ENCODE results near the gene HIF3A. TPM values are rescaled to one million over a fixed set of nuclear protein-coding genes. Genes with fewer than 3 reads are reported as not detected.

Gene HIF3A
- total RNA-seq, 4 donors from 2014 or later: 166 to 235 (median 209) TPM

DNA sequence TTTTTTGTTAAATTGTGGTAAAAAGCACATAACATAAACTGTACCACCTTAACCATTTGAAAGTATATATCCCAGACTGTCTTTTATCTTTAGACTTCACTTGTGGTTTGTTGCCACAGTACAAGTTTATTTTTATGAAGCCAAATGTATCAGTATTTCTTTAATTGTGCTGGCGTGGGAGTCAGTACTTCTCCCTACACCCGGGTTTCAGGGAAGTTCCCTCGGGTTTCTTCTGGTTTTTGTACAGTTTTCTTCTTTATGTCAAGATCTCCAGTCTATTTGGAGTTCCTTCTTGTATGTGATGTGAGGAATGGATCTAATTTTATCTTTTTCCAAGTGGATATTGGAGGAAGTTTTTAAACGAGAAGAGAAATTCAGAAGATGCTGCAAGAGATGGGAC is 96.0 kb downstream of the HIF3A start:
- TF ChIP-seq EP300 (IDR thresholded peaks at IDR 0.05): no peak
- TF ChIP-seq, protein P1, sequence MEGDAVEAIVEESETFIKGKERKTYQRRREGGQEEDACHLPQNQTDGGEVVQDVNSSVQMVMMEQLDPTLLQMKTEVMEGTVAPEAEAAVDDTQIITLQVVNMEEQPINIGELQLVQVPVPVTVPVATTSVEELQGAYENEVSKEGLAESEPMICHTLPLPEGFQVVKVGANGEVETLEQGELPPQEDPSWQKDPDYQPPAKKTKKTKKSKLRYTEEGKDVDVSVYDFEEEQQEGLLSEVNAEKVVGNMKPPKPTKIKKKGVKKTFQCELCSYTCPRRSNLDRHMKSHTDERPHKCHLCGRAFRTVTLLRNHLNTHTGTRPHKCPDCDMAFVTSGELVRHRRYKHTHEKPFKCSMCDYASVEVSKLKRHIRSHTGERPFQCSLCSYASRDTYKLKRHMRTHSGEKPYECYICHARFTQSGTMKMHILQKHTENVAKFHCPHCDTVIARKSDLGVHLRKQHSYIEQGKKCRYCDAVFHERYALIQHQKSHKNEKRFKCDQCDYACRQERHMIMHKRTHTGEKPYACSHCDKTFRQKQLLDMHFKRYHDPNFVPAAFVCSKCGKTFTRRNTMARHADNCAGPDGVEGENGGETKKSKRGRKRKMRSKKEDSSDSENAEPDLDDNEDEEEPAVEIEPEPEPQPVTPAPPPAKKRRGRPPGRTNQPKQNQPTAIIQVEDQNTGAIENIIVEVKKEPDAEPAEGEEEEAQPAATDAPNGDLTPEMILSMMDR (IDR thresholded peaks at IDR 0.05): no peak
- TF ChIP-seq POLR2A (IDR thresholded peaks at IDR 0.05): no peak
- H3K27ac ChIP-seq: peak overlapping the region in 1 of 4 donors; percentile 25
- H3K36me3 ChIP-seq: peaks cover 6 to 61% (median 14%) of the 10 kb centered on the region in 3 donors
- no peaks in the 10 kb centered on the region for H3K27me3 ChIP-seq
- H3K9me3 ChIP-seq: no peaks in the 10 kb centered on the region
- 52 to 61% methylated on average over 4 of the region's 4 CpGs for WGBS, 2 donors
- H3K4me3 ChIP-seq: no peak overlapping the region
- H3K4me1 ChIP-seq: peaks cover 0 to 22% (median 3%) of the 10 kb centered on the region in 4 donors
- DNase-seq (ENCODE audit: low spot score in 2 of 2): no peak

Small RNAs within 50 kb of the gene (small RNA-seq; reads per million reads assigned to genes)
- not detected for gene RNU6-924P

Other genes starting within 250 kb of the HIF3A start
- not detected for gene IGFL3, start 172.4 kb upstream of the HIF3A start, total RNA-seq
- gene IGFL2, start 148.8 kb upstream of the HIF3A start, total RNA-seq: 1 to 10 TPM in 1 of 4 donors, not detected in 3; 1.0 TPM
- gene IGFL1, start 67.3 kb upstream of the HIF3A start, total RNA-seq: not detected
- gene PPP5C, start 50.0 kb downstream of the HIF3A start, total RNA-seq: 100 to 1,000 TPM in 1 of 4 donors, 10 to 100 TPM in 3; 70.5 to 132 (median 88.8) TPM
- gene CCDC8, start 116.5 kb downstream of the HIF3A start, total RNA-seq: 1 to 10 TPM; 2.8 to 7.3 (median 5.0) TPM
- under 1 TPM in 1 of 4 donors, not detected in 3; 0.30 TPM for gene PNMA8C, start 131.9 kb downstream of the HIF3A start, total RNA-seq
- gene PNMA8A, start 174.5 kb downstream of the HIF3A start, total RNA-seq: 1 to 10 TPM in 3 of 4 donors, under 1 TPM in 1; 0.90 to 7.4 (median 3.4) TPM
- gene PNMA8B, start 198.8 kb downstream of the HIF3A start, total RNA-seq: 1 to 10 TPM; 3.1 to 4.2 (median 3.7) TPM